MM.1S (cell line): Measurements from ENCODE around the gene KCNJ11.

Source experiments
- CTCF ChIP-seq: fragments of 300-600 bp; sonication (generic); IDR thresholded peaks from 2 replicates; pipeline ENCODE4 v1.5.1; 2016; ENCODE audit warnings: antibody characterized with exemption, low read length, mixed read lengths
- EZH2phosphoT487 ChIP-seq: fragments of 300-600 bp; sonication (generic); IDR thresholded peaks from 2 replicates; pipeline ENCODE4 v1.6.1; 2018; ENCODE audit warnings: antibody characterized with exemption, low read length

GRCh38 chr11:17431139-17431538, 42.7 kb upstream of the KCNJ11 start:
- no peak for TF ChIP-seq CTCF
- TF ChIP-seq EZH2phosphoT487: no peak
